ENCODE measurements around the gene TAS2R60.
"Not testable (repeated sequence)": the region's sequence is repeated elsewhere in the genome, so short reads cannot be mapped to it uniquely, and the experiment has no call there.

DNA sequence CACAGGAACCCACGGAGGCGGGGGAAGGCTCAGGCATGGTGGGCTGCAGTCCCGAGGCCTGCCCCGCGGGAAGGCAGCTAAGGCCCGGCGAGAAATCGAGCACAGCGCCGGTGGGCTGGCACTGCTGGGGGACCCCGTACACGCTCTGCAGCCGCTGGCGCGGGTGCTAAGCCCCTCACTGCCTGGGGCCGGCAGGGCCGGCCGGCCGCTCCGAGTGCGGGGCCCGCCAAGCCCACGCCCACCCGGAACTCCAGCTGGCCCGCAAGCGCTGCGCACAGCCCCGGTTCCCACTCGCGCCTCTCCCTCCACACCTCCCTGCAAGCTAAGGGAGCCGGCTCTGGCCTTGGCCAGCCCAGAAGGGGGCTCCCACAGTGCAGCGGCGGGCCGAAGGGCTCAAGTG is 18.8 kb upstream of the TAS2R60 start:
- TF ChIP-seq, protein P1, sequence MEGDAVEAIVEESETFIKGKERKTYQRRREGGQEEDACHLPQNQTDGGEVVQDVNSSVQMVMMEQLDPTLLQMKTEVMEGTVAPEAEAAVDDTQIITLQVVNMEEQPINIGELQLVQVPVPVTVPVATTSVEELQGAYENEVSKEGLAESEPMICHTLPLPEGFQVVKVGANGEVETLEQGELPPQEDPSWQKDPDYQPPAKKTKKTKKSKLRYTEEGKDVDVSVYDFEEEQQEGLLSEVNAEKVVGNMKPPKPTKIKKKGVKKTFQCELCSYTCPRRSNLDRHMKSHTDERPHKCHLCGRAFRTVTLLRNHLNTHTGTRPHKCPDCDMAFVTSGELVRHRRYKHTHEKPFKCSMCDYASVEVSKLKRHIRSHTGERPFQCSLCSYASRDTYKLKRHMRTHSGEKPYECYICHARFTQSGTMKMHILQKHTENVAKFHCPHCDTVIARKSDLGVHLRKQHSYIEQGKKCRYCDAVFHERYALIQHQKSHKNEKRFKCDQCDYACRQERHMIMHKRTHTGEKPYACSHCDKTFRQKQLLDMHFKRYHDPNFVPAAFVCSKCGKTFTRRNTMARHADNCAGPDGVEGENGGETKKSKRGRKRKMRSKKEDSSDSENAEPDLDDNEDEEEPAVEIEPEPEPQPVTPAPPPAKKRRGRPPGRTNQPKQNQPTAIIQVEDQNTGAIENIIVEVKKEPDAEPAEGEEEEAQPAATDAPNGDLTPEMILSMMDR (IDR thresholded peaks at IDR 0.05), result not testable (repeated sequence)
- TF ChIP-seq POLR2AphosphoS5 (IDR thresholded peaks at IDR 0.05; ENCODE audit: insufficient read depth in 1 of 2, low read depth in 1 of 2); POLR2A (IDR thresholded peaks at IDR 0.05): not testable (repeated sequence)

Measured in vagina (tissue), 2 donors.